ENCODE results near the gene IREB2.
"Not testable (repeated sequence)": the region's sequence is repeated elsewhere in the genome, so short reads cannot be mapped to it uniquely, and the experiment has no call there.

Gene IREB2, protein sequence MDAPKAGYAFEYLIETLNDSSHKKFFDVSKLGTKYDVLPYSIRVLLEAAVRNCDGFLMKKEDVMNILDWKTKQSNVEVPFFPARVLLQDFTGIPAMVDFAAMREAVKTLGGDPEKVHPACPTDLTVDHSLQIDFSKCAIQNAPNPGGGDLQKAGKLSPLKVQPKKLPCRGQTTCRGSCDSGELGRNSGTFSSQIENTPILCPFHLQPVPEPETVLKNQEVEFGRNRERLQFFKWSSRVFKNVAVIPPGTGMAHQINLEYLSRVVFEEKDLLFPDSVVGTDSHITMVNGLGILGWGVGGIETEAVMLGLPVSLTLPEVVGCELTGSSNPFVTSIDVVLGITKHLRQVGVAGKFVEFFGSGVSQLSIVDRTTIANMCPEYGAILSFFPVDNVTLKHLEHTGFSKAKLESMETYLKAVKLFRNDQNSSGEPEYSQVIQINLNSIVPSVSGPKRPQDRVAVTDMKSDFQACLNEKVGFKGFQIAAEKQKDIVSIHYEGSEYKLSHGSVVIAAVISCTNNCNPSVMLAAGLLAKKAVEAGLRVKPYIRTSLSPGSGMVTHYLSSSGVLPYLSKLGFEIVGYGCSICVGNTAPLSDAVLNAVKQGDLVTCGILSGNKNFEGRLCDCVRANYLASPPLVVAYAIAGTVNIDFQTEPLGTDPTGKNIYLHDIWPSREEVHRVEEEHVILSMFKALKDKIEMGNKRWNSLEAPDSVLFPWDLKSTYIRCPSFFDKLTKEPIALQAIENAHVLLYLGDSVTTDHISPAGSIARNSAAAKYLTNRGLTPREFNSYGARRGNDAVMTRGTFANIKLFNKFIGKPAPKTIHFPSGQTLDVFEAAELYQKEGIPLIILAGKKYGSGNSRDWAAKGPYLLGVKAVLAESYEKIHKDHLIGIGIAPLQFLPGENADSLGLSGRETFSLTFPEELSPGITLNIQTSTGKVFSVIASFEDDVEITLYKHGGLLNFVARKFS

DNA sequence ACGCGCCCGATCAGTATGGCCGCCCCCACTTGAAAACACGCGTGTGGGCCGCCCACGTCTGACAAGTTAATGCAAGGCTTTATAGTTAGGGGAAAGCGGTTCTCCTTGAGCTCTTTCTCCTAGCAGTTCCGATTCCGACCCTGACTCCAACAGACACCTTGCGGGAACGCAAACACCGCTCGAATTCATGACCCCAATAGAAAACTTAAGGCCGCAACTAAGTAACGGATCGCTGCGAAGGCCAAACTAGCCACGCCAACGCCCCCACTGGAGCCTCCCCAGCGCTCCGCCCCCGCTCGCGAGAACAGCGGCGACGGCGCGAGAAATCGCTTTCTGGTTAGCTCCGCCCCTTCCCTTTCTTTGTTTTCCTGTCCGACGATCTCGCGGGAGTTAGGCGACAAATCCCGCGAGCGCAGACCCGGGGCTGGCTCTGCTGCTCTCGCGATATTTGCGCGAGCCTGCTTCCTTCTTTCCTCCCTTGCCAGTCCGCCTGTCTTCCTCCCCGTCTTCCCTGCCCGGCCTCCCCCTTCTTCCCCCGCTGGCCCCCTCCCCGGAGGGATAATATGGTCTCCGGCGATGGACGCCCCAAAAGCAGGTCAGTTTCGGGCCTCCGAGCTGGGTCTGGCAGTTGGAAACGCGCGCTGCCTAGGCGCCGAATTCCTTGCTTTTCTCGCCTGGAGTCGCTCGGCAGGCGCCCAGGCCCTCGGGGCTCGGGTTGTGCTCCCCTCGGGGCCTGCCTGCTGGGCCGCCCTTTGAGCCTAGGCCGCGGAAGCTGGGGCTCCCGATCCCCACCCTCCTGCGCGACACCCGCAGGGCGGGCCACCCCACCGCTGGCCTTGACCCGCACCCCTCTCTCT is at the start of gene IREB2:
TSS of gene IREB2 (plus strand) at position 455 of the 857 bp plus-strand sequence. CDS start at position 577, 122 bp downstream.
- FAIRE-seq, result peak; percentile 65

DNA sequence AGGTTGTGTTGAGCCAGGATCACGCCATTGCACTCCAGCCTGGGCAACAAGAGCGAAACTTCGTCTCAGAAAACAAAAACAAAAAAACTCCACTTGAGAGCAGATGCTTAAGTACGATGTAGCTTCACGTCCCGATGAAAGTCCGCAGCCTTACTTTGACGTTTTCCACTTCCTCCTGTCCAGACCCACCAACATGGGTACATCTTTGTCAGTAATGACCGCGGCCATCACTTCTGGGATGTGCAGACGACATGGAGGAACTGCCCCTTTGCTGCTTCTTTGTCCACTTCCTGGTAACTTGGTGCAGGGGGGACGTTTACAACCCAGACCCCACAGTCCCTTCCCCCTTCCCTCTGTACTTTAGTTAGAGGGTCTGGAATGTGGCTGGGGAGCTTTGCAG is 49.2 kb upstream of the IREB2 start:
- FAIRE-seq, result no peak

DNA sequence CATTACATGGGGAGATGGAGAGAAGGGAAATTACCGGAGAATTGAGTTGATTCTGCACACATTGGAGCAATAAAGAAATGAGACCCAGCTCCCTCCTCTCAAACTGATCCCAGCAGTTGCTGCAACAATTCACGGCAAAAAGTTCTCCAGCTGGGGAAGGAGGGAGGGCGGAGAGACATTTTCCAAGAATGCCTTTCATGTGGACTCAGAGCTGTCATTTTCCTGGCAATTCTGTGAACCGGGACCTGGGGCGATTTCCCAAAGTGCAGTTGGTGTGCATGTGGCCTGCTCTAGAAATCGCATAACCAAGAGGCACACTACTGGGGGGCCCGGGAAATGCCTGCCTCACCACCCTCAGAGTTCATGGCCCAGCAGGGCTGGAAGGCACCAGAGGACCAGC is 48.7 kb upstream of the IREB2 start:
- no peak for FAIRE-seq

DNA sequence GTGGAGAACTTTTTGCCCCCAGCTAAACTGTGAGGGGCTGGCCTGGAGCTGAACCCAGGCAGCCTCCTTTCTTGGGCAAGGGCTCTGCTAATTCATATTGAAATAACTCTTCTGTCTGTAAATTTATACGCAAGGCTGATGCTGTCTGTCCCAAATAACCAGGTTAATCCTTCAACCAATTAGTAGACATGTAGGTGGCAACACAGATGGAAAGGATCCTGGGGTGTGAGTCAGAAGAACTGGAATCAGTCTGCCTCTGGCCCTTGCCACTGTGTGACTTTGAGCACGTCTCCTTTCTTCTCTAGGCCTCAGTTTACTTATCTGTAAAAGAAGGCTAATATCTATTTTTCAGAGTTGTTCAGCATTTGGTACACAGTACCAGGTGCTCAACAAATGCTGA is 48.3 kb upstream of the IREB2 start:
- no peak for FAIRE-seq

DNA sequence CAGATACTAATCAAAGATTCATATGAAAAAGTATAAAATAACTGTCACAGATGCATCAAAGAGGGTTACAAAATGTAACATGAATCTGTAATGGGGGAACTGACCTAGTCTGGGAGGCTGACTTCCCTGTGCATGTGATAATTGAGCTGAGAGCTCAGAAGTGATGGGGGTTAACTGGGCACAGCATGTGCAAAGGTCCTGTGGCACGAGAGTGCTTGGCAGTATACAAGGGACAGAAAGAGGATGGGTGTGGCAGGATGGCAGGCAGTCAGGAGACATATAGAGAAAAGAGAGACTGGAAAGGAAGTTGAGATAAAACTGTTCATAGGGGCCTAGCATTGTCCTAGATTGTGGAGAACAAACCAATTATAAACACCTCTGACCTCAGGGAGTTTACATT is 47.8 kb upstream of the IREB2 start:
- FAIRE-seq, result no peak

DNA sequence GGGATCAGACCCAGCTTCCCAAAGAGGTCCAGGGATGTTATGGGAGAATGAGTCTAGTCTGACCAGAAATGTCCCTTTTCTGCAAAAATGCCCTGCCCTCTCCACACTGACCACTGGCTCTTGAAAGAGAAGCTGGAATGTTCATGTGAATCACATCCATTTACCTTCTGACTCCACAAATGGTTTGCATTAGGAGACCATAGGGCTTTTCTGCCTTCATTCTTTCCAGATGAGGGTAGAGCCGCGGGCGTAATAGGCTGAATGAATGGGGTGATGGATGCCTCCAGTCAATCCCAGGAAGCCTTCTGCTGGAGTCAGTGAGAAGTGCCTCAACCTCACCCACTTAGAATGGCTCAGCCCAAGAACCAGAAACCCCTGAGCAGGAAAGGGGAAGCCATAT is 47.2 kb upstream of the IREB2 start:
- FAIRE-seq, result no peak

DNA sequence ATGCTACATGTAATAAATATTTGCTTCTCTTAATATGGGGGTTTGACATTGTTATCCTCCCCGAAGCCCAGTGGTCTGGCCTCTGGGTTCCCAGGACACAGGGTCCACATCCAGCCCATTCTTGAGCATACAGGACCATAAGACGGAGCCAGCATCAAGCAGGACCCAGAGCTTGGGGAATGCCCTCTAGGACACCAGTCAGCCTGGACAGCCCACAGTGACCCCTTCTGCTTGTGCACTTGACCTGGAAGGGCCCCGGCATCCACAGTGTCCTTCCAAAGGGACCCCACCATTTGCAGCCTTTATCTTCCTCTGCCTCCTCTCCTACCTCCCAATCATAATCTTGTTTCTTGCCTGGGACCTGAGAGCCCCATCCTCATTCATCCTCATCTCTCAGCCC is 46.2 kb upstream of the IREB2 start:
- no peak for FAIRE-seq

DNA sequence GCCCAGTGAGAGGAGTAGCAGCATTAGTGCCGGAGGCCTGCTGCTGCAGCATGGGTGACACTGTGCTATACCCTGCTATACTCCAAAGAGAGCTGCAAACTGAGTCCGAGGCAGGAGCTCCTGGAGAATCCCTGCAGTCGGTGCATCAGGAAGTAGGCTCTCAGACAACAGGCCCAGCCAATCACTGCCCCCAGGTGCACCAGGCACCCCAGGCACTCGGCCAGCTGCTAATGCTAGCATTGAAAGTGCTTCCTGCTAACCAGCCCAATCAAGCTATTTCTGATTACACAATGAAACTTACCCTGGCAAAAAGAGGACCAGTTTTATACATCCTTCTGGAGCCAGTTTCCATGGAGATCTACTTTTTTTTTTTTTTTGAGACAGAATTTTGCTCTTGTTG is 45.6 kb upstream of the IREB2 start:
- FAIRE-seq, result no peak

DNA sequence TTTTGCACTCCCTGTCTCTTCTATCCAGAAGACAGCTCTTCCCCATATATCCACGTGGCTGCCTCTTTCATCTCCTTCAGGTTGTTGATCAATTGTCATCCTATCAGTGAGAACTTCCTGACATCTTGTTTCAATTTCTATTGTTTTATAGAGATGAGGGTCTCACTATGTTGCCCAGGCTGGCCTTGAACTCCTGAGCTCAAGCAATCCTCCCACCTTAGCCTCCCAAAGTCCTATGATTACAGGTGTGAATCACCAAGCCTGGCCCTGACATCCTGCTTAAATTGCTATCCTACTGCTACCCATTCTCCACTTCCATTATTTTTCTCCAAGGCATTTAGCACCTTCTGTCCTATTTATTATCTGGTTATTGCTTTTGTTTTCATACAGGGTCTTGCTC is 44.9 kb upstream of the IREB2 start:
- FAIRE-seq, result no peak

DNA sequence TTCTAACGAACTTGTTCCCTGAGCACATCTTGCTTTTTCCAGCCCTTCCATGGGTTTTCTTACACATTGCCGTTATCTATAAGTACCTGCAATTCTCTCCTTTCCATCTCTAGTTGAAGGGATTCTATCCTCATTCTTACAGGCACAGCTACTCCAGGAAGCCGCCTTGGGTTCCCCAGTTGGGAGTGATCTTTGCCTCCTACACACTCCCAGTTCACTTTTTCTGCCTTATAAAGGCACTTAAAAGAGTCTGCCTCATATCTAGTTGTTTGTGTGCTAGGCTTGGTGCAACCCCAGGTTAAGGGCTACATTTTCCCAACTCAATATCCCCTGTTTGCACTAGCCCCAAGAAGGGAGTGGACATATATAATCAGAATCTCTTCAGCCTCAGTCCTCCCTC is 44.0 kb upstream of the IREB2 start:
- FAIRE-seq, result no peak

DNA sequence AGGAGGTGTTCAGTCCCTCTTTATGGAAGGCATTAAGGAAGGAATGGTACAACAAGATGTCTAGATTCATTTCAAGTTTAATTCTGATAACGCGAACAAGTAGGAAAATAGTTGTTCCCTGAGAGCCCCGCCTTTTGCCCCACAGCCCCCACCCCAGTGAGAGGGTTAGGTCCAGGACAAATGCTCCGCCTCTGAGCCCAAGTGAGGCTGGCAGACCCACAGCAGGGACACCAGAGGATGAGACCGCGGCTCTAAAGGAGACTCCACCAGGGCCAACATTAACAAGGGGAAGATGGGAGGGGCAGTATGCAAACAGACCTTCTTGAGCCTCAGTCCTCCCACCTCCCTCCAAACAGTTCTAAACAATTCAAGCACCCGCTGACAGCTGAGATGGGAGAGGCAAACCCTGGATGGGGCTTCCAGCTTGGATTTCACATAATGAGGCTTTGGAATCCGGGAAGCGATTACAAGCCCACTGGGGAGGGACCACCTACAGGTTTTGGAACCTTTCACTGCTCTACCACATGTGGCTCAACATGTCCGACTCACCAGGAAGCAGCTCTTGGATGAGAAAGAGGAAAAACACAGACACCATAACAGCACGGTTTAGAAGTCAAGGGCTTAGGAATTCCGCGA is 42.9 kb upstream of the IREB2 start:
- no peak for FAIRE-seq

DNA sequence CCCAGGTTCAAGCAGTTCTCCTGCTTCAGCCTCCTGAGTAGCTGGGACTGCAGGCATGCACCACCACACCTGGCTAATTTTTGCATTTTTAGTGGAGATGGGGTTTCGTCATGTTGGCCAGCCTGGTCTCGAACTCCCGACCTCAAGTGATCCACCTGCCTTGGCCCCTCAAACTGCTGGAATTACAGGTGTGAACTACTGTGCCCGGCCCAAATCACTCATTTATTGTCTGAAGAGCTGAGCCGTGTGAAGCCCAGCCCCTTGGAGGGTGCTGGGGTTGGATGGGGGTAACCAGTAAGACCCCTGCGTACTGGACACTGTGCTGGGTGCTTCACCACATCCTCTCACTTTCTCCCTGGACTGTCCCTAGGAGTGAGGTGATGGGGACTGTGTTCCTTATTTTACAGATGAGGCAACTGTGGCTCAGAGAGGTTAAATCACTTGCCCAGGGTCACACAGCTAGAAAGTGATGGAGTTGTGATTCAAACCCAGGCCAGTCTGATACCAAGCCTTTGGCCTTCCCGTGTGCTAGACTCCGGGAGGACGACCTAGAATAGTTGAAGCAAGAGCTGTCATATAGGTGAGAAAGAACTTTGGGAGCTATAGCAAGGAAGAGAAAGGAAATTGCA is 41.7 kb upstream of the IREB2 start:
- FAIRE-seq, result no peak

DNA sequence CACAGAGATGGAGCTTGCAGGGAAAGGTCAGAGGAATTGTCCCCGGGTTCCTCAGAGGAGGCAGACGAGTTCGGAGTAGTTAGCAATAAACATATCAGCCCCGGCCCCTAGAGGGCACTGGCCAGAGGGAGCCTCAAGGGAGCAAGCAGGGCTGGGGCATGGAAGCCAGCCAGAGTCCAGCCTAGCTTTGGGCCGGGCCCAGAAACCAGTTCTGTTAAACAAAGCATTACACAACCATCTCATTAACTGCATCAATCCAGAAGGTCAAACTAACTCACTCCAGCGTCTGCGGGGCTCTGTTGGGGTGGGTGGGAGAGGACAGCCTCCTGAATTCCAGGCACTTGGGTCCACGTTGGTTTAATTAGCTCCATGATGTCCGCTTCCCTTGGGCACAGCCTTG is 41.0 kb upstream of the IREB2 start:
- FAIRE-seq, result no peak

DNA sequence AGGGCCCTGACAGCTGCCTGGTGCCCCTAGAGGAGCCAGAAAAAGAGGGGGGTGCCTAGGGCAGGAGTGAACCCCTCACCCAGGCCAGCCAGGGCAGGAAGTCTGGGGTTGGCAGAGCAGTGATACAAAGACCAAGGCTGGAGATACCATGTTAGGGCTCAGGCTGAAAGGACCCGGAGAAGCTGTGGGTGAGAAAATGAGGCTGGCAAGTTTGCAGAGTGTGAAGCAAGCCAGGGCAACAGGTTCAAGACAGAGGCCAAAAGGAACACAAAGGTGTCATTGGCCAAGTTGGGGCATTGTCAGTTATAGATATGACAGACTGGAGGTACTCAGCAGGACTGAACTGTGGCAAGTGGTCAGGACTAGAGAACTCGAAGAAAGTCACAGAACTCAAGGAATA is 40.6 kb upstream of the IREB2 start:
- no peak for FAIRE-seq

DNA sequence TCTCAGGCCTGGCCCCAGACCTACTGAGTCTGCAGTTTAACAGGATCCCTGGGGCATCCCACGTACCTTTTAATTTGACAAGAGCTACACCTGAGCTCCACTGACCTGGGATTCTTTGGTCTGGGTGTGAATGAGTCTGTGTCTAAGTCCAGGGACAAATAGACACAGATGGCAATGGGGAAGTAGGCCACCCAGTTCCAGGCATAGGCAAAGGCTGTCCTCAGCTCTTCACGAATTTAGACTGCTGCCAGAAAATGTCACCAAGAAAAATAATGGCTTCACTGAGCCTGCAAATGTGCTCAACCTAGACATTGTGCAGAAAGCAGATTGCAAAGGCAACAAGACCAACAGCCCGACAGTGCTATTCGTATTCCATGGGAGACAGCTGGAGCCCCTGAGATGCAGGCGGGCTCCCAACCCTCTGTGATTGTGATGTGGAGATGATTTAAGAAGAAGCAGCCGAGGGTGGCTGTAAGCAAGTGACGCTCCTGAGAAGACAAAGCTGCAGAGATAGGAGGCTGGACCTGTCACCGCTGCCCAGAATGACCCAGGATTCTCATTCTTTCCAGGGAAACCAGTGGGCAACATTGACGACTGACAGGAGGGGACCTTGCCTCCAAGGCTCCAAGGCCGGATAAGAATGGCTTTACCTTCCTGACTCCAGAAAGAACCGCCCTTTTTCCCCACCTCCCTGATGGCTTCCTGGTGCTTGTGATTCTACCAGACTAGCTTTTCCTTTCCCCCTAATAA is 39.8 kb upstream of the IREB2 start:
- no peak for FAIRE-seq

DNA sequence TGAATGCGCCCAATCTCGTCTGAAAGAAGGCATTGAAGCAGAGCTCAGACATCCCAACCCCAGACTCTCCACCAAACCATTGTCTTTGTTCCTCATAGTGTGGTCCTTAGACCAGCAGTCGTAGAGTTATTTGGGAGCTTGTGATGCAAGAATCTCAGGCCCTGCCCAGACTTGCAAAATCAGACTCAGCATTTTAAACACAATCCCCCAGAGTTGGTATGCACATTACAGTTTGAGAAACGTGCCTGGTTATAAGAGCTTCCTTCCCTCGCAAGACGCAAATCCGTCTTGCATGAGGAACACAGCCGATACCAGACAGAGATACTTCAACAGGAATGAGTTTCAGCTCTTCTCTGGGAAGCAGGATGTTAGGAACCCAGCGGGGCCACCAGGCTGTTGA is 38.9 kb upstream of the IREB2 start:
- FAIRE-seq, result no peak

DNA sequence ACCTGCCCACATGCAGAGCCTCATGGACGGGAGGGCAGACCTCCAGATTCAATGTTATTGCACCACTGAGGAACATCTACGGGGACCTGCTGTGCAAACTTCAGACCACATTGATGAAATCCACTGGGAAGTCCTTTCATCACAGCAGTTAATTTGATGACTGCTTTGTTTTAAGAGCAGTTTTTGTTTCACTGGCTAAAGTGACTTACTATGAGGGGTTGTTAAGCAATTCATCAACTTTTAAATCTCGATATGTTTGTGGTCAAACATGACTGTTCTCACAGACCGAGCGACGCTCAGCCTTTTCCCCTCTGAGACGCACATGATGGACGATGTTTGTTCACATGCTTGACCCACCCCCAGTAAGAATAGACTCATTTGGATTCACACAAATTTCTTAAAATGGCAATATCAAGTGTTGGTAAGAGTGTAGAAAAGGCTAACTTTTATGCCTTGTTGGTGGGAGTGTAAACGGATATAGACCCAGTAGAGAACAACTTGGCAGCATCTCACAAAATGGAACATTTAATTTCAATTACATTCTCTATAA is 35.9 kb upstream of the IREB2 start:
- FAIRE-seq, result no peak

DNA sequence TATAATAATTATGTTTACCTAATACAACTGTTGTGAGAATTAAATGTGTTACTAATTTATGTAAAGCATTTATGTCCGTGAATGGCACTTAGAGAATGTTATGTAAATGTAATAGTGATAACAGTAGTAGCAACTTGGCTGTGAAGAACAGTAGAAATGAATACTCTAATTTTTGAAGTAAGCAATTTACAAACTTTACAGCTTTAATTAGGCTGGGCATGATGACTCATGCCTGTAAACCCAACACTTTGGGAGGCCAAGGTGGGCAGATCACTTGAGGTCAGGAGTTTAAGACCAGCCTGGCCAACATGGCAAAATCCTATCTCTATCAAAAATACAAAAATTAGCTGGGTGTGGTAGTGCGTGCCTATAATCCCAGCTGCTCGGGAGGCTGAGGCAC is 33.9 kb upstream of the IREB2 start:
- FAIRE-seq, result no peak

DNA sequence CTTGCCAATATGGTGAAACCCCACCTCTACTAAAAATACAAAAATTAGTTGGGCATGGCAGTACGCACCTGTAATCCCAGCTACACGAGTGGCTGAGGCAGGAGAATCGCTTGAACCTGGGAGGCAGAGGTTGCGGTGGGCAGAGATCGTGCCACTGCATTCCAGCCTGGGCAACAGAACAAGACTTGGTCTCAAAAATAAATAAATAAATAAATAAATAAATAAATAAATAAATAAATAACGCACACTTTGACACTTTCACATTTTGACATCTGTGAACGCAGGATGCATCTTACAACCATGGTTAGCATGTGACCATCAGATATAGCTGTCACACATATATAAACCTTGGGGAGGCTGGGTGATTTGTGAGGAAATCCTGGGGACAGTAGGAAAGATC is 33.2 kb upstream of the IREB2 start:
- FAIRE-seq, result not testable (repeated sequence)

DNA sequence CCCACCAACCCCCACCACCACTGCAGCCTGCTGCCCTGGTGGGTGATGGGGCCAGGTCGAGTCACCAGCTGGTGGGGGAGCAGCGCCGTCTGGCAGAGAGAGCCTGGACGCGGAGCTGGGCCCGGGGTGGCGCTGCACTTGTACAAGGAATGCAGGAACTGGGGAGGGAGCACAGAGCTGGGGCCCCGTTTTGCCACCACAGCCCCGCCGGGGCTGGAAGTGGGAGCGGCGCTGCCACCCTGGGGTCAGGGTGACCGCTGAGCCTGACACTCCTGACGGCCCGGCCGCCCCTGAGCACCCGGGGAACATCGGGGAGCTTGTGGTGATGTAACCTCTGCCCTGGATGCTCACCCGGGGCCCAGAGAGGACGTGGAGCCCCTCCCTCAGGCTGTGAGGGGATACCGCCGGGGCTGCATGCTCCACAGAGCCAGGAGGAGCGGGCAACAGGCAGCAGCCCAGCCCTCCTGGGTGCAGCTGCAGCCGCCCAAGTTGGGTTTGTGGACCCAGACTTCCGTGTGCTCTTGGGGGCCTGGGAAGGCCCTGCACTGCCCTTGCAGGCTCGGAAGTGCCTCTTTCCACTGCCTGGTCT is 32.6 kb upstream of the IREB2 start:
- FAIRE-seq, result no peak
